PC-3 (cell line): ENCODE data around the gene BIN2. TPM values are rescaled to one million over a fixed set of nuclear protein-coding genes. Genes with fewer than 3 reads are reported as not detected.
"Not testable (repeated sequence)": the region's sequence is repeated elsewhere in the genome, so short reads cannot be mapped to it uniquely, and the experiment has no call there.

Experiments used
- ATAC-seq: fragments of 200-7000 bp; cut with Tn5 transposase; 2 replicates; pipeline ENCODE4 v1.9.1; 2020; ENCODE audit warnings: mild to moderate bottlenecking, moderate library complexity
- BruUV-seq: library from RNA; stranded (reverse); fragments of 400-500 nt; replicated peaks from 2 replicates; lab custom pipeline; 2021; lab: Mats Ljungman, UMichigan
- CTCF ChIA-PET: fragments of 300-600 bp; sonication (Branson Sonifier 250); formaldehyde crosslinking; loops from one replicate; lab custom pipeline; 2022; ENCODE audit warnings: antibody characterized with exemption; lab: Charles Lee
- POLR2A ChIA-PET: fragments of 300-600 bp; sonication (Branson Sonifier 250); formaldehyde crosslinking; loops from one replicate; lab custom pipeline; 2022; ENCODE audit warnings: antibody characterized with exemption; ENCODE audit not compliant: unreplicated experiment; lab: Charles Lee
- DNase-seq: peaks from one replicate; pipeline ENCODE4 v3.0.0-alpha.2; 2015
- H2AFZ ChIP-seq: fragments of 300-600 bp; sonication (generic); 2 replicates; pipeline ENCODE4 v1.6.0; 2016; ENCODE audit warnings: antibody characterized with exemption, low read length
- H3F3A ChIP-seq: fragments of 300-600 bp; sonication (generic); one replicate; pipeline ENCODE4 v1.6.0; 2017; ENCODE audit warnings: antibody characterized with exemption, low read length, control low read depth, mild to moderate bottlenecking; ENCODE audit not compliant: unreplicated experiment
- H3K27ac ChIP-seq: fragments of 300-600 bp; sonication (generic); 2 replicates; pipeline ENCODE4 v1.5.1; 2016; ENCODE audit warnings: mild to moderate bottlenecking, low read length
- H3K27me3 ChIP-seq: fragments of 300-600 bp; sonication (generic); 2 replicates; pipeline ENCODE4 v1.6.1; 2016; ENCODE audit warnings: low read length, mixed read lengths
- H3K36me3 ChIP-seq: fragments of 300-600 bp; sonication (generic); 2 replicates; pipeline ENCODE4 v1.6.1; 2016; ENCODE audit warnings: low read depth, mixed run types, low read length, mixed read lengths
- H3K4me1 ChIP-seq: fragments of 300-600 bp; sonication (generic); 2 replicates; pipeline ENCODE4 v1.5.1; 2016; ENCODE audit warnings: low read length; ENCODE audit not compliant: insufficient read depth
- H3K4me2 ChIP-seq: fragments of 300-600 bp; sonication (generic); 2 replicates; pipeline ENCODE4 v1.6.0; 2016; ENCODE audit warnings: low read length
- H3K4me3 ChIP-seq: fragments of 300-600 bp; sonication (generic); 2 replicates; pipeline ENCODE4 v1.5.1; 2016; ENCODE audit warnings: mild to moderate bottlenecking, low read length, mixed read lengths
- H3K79me2 ChIP-seq: fragments of 300-600 bp; sonication (generic); 2 replicates; pipeline ENCODE4 v1.6.1; 2017; ENCODE audit warnings: low read length, mixed read lengths
- H3K9ac ChIP-seq: fragments of 300-600 bp; sonication (generic); 2 replicates; pipeline ENCODE4 v1.6.0; 2016; ENCODE audit warnings: mild to moderate bottlenecking, low read length
- H3K9me2 ChIP-seq: fragments of 300-600 bp; sonication (generic); replicated peaks from 2 replicates; pipeline ENCODE4 v1.6.1; 2016; ENCODE audit warnings: mixed run types, low read length, mixed read lengths
- H3K9me3 ChIP-seq: fragments of 300-600 bp; sonication (generic); 2 replicates; pipeline ENCODE4 v1.6.1; 2016; ENCODE audit warnings: low read length, mixed read lengths
- H4K20me1 ChIP-seq: fragments of 300-600 bp; sonication (generic); 2 replicates; pipeline ENCODE4 v1.6.1; 2016; ENCODE audit warnings: low read length, mixed read lengths
- CTCF ChIP-seq: fragments of 300-600 bp; sonication (generic); conservative IDR thresholded peaks from 2 replicates; pipeline ENCODE4 v1.5.1; 2017; ENCODE audit warnings: antibody characterized with exemption, low read depth, mild to moderate bottlenecking, low read length
- EZH2 ChIP-seq: fragments of 300-600 bp; sonication (generic); IDR thresholded peaks from one replicate; pipeline ENCODE4 v1.6.1; 2017; ENCODE audit warnings: antibody characterized with exemption, mild to moderate bottlenecking, low read length; ENCODE audit not compliant: unreplicated experiment
- EZH2phosphoT487 ChIP-seq: fragments of 300-600 bp; sonication (generic); IDR thresholded peaks from 2 replicates; pipeline ENCODE4 v1.6.1; 2018; ENCODE audit warnings: mild to moderate bottlenecking, antibody characterized with exemption, low read length, borderline replicate concordance
- intact Hi-C: fragments of 100-400 bp; cut with micrococcal nuclease; formaldehyde crosslinking; loops from 2 replicates; pipeline ENCODE4 v1.9.0; 2023
- total RNA-seq: library from RNA; depleted of rRNA; stranded (reverse); fragments of >200 nt; gene quantifications from 2 replicates; pipeline ENCODE4 v1.2.3, GENCODE V29; 2014

The BIN2 gene
- total RNA-seq, 1 experiment from 2014 or later: not detected

GRCh38 chr12:51307655-51308593 is 16.1 kb downstream of the BIN2 start:
- Histone ChIP-seq H2AFZ (0 out of 2 replicates have a peak overlapping the region, but pooled peaks have one; percentile 19), H3K36me3 (no peaks in the 10 kb centered on the region), H3K9me3 (no peaks in the 10 kb centered on the region), H3K79me2 (no peaks in the 10 kb centered on the region), H3F3A (no peaks in the 10 kb centered on the region), H3K4me1 (peaks cover 19% of the 10 kb centered on the region), H3K27me3 (no peaks in the 10 kb centered on the region), H3K9ac (peak overlapping the region; percentile 46), H3K4me3 (peak overlapping the region; percentile 46), H3K4me2 (peak overlapping the region; percentile 82), H4K20me1 (no peaks in the 10 kb centered on the region), H3K9me2 (no peaks in the 10 kb centered on the region), H3K27ac (peak overlapping the region; percentile 91)
- ATAC-seq (peak; percentile 100), DNase-seq (peak; percentile 94)
- POLR2A ChIA-PET: interaction anchor here (0.5 to 1.4 kb wide), 4 partner anchors 13 to 284 kb away, joined by 3 to 10 read pairs (median 7); partner anchors contain the start of gene SMAGP
- CTCF ChIA-PET: interaction anchor here (0.7 to 1.8 kb wide), 5 partner anchors 33 to 63 kb away, joined by 3 to 18 read pairs (median 5); no protein-coding TSS in a partner anchor
- BruUV-seq: TSS peak; percentile 82
- no peak for TF ChIP-seq EZH2
- TF ChIP-seq CTCF: no peak
- TF ChIP-seq EZH2phosphoT487: no peak
- intact Hi-C loops: loop anchor here (1.0 kb wide), 2 partner anchors 33 to 37 kb away; no protein-coding TSS in a partner anchor

- no peak overlapping the region for H3K9ac ChIP-seq
- ChIA-PET CTCF (no interaction called here), POLR2A (no interaction called here)
- no peaks in the 10 kb centered on the region for H4K20me1 ChIP-seq
- peaks cover 19% of the 10 kb centered on the region for H3K4me1 ChIP-seq
- BruUV-seq: no TSS peak
- no peaks in the 10 kb centered on the region for H3F3A ChIP-seq
- DNase-seq: no peak
- intact Hi-C loops: no loop called here
- H3K4me3 ChIP-seq: no peak overlapping the region
- H3K27me3 ChIP-seq: no peaks in the 10 kb centered on the region
- no peak for TF ChIP-seq EZH2
- ATAC-seq: no peak
- H3K36me3 ChIP-seq: no peaks in the 10 kb centered on the region
- no peak overlapping the region for H2AFZ ChIP-seq
- H3K27ac ChIP-seq: no peak overlapping the region
- H3K79me2 ChIP-seq: no peaks in the 10 kb centered on the region
- H3K9me2 ChIP-seq: no peaks in the 10 kb centered on the region
- H3K4me2 ChIP-seq: no peak overlapping the region
- no peaks in the 10 kb centered on the region for H3K9me3 ChIP-seq
Observed at GRCh38 chr12:51306507-51306906, 17.5 kb downstream of the BIN2 start.

- POLR2A ChIA-PET: interaction anchor here (0.6 kb wide), 1 partner anchor 48 kb away, joined by 5 read pairs; no protein-coding TSS in a partner anchor
Observed at GRCh38 chr12:51300768-51301167, 23.2 kb downstream of the BIN2 start.

More at GRCh38 chr12:51300768-51301167, 23.2 kb downstream of the BIN2 start:
- H3K4me2 ChIP-seq, H3K79me2 ChIP-seq, H3K9me3 ChIP-seq, H3K9me2 ChIP-seq, H3K27ac ChIP-seq, H3K4me1 ChIP-seq, H3F3A ChIP-seq, BruUV-seq, H4K20me1 ChIP-seq, CTCF ChIA-PET, H2AFZ ChIP-seq, H3K36me3 ChIP-seq, H3K27me3 ChIP-seq, intact Hi-C loops, ATAC-seq, DNase-seq, H3K4me3 ChIP-seq, H3K9ac ChIP-seq: not testable (repeated sequence)
